Retina (tissue), 1 donor: Measurements from ENCODE around the gene AP4S1.
A peak's percentile ranks its signal among the peaks of the same experiment; 100 is the strongest.
"Not testable (repeated sequence)": the region's sequence is repeated elsewhere in the genome, so short reads cannot be mapped to it uniquely, and the experiment has no call there.

Source experiments
- DNase-seq: peaks from one replicate; pipeline ENCODE4 v3.0.0-alpha.2; 2016

AP4S1 gene

DNA sequence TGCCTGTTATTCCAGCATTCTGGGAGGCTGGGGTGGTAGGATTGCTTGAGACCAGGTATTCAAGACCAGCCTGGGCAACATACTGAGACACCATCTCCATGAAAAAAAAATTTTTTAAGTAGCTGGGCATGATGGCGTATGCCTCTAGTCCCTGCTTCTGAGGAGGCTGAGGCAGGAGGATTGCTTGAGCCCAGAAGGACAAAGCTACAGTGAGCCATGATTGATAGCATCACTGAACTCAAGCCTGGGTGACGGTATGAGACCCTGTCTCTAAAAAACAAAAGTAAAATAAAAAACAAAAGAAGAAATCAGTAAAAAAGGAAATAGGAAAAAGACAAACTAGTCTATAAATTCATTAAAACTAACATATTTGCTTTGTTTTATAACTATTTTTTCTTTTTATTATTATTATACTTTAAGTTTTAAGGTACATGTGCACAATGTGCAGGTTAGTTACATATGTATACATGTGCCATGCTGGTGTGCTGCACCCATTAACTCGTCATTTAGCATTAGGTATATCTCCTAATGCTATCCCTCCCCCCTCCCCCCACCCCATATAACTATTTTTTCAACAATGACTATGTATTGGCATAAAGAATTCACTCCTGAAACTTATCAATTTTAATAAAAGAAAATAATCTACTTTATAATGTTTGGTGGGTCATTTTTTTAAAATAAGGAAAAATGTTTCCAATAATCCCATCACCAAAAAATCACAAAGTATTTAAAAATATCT is 15.4 kb upstream of the AP4S1 start:
- no peak for DNase-seq

DNA sequence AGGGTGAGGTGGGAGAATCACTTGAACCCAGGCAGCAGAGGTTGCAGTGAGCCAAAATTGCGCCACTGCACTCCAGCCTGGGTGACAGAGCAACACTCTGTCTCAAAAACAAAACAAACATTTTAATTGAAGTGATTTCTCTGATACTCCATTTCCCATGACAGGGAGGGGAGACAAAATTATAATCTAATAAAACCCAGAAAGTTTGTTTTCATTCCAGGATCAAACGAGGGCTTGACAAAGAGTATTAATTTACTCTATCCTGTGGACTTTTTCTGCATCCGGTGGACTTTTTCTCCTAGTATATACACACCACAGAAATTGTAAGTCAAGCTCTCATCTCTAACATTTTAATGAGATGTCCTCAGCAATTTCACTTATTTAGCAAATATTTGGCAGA is 14.5 kb upstream of the AP4S1 start:
- DNase-seq = no peak

DNA sequence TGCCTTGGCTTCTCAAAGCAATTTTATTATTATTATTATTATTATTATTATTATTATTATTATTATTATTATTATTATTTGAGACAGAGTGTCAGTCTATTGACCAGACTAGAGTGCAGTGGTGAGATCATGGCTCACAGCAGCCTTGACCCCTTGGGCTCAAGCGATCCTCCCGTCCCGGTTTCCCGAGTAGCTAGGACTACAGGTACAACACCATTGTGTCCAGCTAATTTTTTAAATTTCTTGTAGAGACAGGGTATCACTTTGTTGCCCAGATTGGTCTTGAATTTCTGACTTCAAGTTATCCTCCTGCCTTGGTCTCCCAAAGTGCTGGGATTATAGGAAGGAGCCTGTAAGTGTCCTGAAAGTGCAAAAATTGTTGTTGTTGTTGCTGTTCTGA is 11.6 kb upstream of the AP4S1 start:
- no peak for DNase-seq

DNA sequence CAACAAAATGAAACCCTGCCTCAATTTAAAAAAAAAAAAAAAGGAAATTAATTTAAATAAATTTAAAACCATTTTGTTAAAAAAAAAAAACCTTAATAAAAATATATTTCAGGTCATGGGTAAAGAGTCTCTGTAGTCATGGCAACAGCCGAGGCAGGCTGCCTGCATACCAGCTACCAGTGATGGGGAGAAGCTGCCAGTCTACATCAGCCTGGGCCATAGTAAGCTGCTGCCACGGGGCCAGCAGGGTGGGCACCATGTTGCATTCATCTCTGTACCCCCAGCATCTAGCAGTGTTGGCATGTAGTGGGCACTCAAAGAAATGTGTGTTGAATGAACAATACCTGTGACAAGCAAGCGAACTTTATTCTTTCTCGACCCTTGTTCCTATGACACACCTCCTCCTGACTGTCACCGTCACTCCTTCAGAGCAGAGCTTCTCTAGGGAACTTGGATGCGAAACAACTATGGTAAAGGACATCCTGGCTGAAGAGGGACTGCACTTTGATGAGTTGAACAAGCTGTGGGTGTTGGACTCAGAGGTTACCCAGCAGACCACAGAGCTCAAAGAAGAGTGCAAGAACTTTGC is 7.3 kb upstream of the AP4S1 start:
- DNase-seq = no peak

DNA sequence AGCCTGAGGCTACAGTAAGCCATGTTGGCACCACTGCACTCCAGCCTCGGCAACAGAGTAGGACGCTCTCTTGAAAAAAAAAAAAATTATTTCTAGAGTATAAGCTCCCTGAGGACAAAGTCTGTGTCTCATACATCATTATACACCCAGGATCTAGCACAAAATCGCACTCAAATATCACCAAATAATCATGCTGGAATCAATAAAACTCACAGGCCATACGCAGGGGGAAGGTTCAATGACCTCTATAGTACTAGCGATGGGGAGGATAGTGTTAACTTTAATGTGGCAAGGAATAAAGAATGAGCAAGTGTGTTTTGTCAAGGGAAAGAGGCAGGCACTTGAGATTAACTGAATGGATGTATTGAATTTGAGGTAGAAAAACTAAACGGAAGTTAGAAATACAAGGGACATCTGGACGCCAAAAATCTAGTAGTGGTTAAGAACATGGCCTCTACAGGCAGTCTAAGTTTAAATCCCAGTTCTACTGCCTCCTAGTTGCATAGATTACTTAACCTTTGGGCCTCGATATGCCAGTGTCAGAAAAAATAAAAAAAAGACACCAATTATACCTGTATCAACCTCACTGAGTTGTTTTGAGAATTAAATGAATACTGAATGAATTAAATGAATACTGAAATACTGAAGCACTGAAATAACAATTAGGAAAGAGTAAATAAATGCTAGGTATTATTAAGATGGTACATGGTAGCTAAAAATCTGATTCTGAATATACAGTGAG is 4.4 kb upstream of the AP4S1 start:
- no peak for DNase-seq

DNA sequence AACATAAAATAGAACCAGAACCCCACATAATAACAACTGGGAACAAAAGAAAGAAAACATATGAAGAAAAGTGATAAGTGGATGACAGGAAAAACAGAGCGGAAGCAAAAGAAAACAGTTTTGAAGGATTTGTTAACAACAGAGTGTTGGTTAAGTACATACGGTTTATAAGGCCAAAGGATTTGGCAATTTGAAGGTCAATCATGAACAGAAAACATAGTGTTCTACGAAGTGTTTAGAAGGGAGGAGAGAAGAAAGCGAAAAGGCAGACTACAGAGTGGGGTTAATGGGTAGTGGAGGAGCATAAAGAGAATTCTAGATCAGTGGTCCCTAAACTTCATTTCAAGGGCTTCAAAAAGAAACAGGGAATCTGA is 3.9 kb upstream of the AP4S1 start:
- no peak for DNase-seq

DNA sequence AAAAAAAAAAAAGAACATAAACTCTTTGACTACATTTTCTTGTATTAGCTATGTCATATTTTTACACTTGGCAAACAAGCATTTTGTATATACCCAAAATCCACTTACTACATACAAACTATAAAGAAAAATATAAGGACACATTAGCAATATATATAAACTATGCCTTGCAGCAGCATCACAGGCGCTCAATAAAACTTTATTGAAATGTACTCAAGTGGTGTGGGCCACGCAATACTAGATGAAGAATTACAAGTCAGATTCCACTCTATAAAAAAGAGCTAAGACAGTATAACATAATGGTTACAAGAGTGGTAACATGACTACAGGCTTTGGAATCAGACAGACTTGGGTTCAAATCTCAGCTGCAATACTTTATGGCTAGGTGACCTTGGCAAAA is 3.1 kb upstream of the AP4S1 start:
- no peak for DNase-seq

DNA sequence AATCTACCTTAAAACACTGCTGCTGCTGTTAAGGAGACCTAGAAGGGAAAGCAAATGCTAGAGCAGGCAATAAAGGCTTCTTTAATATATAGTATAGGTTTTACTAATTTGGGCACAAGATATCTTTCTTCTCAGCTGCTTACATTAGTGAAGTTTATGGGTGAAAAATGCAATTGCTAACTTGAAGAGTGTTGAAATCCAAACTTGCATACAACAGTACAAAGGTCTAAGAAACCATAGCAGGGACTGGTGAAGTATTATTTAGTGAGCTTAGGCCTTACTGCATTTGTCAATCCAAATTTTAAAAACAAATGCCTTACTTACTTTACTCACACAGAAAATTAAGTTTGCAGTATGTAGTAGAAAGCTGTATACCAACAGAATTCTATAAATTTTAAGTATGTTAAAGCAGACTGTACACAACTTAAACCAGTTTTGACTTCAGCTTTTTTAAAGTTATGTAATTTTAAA is 1.4 kb upstream of the AP4S1 start:
- DNase-seq = no peak

DNA sequence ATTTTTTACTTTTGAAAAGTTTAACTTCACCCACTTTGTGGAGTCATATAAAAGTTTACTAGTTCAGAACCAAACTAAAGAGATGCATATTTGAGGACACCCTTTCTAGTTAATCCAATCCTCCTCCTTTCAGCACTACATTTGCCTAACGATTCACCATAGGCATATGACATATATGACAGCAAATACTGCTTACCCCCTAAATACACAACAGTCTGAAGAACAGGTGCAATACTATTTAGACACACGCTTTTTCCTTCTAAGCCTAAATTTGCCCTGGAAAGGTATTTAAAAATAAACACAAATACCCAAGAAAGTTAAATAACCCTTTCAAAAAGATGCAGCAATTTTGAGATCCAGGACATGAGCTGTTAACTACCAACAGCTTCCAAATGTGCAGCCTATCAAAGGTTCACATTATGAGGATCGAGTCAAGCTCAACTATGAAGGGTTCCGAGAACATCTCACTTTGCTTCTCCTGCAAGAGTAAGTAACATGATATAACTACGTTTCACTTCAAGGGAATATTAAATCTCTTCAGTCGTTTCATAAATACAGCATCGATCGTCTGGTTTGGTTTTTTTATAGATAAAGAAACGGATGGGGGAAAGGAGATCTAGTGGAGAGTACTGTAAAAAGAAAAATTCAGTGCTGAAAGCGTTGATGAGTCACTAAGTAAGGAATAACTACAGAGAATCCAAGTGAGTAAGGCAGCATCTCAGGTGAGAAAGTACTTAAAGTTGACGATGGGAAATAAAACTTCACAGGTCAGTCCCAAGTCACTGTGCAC is 677 bp upstream of the AP4S1 start:
- no peak for DNase-seq

DNA sequence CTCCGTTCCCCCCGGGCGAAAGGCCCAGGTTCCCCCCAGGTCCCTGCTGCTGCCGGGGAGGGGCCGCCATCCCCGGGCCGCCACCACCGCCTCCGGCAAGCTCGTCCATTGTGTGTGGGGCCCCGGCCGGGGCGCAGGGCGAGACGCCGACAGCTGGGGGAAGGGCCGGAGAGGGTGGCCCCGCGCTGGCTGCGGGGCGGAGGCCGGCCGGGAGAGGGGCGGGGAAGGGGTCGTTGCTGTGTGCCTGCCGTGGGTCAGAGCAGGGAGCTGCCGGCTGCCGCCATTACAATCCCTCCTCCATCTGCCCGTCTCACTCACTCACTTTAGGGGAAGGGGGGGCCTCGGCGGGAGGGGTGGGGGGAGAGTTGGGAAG is 614 bp downstream of the AP4S1 start, which contains the start of gene STRN3:
STRN3 (minus strand) TSS at position 303 of the 373 bp plus-strand sequence; CDS start at position 109, 194 bp downstream.
- peak; percentile 72 for DNase-seq

DNA sequence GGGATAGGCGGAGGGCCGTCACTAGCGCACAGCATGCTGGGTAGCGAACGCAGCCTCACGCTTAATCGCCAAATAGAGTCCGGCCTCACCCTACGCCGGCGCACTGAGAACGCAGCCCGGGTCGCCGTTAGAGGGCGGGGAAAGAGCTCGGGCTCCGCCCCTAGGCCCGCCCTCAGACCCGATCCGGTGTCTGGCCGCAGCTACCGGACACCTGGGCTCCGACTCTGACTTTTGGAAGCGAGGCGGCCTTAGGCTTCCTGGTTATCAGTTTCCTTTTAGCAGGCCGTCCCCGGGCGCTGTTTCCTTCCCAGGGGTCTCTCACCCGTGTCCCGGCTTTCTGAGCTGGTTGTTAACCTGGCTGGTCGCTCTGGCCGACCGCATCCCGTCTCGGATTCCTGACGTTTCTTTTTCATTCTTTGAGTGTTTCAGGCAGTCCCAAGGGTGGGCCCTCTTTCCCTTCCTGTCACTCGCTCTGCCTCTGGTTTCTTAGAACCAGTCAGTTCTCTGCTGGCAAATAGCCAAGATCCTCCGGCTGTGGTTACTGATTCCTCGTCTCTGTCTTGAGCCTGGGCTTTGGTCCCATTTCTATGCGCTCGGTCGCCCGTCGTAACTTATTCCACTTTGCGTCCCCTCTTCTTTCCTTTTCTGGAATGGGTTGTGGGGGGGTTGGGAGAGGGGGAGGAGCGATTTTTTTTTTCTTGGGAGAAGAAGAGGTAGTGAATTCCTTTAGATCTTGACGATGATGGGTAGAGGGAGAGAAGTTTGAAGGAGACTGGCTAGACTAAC is 1.2 kb downstream of the AP4S1 start:
- DNase-seq = peak; percentile 97

DNA sequence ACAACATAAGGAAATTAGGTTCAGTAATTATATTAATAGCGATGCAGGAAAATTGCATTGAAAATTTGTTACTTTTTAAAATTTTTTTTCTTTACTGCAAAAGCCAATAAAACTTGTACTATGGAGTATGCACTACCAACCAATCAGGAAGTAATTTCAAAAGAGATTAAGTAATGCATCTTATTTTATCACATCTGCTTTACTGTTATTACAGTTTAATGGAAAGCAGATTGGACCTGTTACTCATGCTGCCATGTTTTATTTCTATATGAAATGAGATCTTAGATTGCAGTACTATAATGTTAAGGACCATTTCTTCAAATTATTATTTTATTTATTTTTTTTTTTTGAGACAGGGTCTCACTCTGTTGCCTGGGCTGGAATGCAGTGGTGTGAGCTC is 2.4 kb downstream of the AP4S1 start:
- DNase-seq = no peak

DNA sequence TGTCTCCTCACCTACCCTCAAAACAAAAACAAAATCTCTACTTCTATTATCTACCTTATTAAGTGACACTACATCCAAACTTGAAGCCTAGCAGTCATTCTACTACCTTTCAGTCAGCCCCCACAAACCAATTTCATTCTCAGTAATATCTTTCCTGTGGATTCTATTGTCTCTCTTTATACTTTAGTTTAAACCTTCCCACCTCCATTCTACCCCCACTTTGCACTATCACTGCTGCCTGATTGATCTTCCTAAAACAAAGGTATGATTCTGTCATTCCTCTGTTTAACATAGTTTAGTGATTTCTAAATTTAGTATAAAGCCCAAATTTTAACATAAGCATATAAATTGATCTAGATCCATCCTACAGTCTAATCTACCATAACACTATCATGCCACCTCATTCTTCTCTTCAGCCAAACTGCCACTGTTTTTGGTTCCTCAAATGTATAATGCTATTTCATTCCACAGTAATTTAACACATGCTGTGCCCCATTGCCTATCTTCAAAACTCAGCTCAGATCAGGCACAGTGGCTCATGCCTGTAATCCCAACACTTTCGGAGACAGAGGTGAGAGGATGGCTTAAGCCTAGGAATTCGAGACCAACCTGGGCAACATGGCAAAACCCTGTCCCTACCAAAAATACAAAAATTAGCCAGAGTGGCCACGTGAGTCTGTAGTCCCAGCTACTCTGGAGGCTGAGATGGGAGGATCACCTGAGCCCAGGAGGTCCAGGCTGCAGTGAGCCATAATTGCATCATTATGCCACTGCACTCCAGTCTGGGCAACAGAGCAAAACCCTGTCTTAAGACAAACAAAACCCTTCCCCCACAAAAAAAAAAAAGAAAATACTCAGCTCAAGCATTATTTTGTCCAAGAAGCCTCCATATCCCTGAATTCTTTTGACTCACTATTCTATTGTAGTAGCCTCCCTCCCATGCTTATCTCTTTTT is 3.8 kb downstream of the AP4S1 start:
- no peak for DNase-seq

DNA sequence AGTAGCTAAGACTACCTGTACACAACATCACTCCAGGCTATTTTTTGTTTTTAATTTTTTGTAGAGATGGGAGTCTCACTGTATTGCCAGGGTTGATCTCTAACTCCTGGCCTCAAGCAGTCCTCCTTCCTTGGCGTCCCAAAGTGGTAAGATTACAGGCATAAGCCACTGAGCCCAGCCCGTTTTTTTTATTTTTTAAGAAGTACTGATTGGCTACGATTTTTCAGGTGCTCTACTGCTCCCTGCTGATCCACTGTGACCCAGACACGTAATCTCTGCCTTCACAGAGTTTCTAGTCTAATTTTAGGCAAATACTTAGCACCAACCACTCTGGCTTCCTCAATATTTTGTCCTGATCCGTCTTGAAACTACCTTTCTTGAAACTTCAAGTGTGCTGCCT is 5.0 kb downstream of the AP4S1 start:
- DNase-seq = no peak

DNA sequence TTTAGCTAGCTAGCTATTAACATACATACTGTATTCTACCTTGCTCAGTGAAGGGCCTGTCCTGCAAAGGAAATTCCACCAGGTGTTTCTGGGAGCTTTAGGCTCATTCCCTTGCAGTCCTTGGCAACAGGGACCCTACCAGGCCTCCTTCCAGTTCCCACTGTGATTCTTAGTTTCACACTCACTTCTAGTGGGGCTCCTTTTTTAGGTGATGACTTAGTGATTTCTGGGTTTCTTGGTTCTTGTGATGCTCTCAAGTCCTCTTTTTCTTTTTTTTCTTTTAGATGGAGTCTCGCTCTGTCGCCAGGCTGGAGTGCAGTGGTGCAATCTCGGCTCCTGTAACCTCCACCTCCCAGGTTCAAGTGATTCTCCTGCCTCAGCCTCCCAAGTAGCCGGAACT is 11.1 kb downstream of the AP4S1 start:
- DNase-seq = no peak

DNA sequence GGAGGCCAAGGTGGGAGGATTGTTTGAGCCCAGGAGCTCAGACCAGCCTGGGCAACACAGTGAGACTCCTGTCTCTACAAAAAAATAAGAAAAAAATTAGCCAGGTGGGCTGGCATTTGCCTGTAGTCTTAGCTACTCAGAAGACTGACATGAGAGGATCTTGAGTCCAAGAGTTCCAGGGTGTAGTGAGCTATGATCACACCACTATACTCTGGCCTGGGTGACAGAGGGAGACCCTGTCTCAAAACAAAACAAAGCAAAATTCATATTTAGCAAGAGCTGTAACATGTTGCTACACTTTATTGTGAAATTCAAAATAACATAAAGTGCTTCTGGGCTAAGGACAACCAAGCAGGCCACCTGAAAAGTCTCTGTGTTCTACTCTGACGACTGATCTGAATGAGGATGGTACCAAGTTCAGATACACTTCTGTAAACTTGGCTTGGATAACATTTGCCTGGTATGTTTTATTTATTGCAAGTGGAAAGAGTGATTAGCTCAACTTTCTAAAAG is 12.3 kb downstream of the AP4S1 start:
- DNase-seq = no peak

DNA sequence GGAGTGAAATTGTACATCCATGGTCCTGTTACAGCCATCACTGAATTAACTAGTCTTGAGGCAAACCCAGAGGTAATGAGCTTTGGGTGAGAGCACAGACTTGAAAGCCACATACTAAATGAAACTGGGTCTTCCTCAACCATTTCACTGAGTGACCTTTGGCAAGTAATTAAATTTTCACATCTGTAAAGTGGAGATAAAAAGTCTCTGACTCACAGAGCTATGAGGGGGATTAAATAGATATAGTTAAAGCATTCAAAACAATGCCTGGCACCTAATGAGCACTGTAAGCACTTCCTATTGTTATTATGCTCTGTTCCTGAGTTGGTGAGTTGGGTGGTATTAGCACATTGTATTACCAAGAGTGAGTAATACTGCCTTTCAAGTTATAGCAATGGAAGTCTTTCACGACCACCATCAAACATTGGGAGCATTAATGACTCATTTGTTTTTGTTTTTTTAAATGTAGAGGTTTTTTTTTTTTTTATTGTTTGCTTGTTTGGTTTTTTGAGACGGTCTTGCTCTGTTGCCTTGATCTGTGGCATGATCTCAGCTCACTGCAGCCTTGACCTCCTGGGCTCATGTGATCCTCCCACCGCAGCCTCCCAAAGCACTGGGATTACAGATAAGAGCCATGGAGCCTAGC is 13.2 kb downstream of the AP4S1 start:
- no peak for DNase-seq

DNA sequence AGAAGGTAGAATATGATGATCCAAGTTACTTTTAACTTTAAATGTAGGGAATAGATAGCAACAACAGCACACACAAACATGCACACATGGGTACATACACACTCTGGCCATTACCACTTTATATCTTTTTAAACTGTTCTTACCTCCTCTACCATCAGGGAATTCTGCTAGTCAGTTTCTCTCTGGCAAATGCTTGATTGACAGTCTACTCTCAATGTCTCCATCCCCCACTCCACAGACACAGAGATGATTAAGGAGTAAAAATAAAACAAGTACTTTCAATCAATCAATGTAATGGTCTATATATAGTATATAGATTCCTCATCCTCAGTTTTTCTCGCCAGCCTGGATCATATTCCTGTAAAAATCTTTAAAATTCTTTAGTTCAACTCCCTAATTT is 16.9 kb downstream of the AP4S1 start:
- DNase-seq = no peak

DNA sequence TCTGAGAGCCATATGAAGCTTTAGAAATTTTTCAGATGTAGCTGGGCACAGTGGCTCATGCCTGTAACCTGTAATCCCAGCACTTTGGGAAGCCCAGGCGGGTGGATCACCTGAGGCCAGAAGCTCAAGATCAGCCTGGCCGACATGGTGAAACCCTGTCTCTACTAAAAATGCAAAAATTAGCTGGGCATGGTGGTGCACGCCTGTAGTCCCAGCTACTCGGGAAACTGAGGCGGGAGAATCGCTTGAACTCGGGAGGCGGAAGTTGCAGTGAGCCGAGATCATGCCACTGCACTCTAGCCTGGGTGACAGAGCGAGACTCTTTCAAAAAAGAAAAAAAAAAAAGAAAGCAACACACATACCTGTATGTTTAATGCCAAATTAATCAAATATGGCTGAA is 17.4 kb downstream of the AP4S1 start:
- DNase-seq = not testable (repeated sequence)

DNA sequence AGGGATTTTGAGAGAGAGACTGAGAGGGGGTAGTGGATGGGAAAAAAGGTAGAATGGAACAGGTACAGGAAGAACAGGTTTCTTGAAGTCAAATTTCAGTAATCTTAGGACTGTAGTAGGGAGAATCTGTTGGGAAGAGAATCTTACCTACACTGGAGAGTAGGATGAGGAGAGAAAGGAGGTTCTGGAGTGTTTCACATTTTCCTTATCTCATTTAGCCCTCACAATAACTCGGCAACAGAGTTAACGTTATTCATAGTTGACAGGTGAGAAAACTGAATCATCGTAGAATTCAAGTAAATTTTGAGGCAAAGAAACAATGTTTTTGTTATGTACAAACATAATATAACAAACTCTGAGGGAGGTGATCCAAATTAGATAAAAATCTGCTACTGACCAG is 17.9 kb downstream of the AP4S1 start:
- no peak for DNase-seq
